Measurements from ENCODE around the gene SLC9A3.
"Not testable (repeated sequence)": the region's sequence is repeated elsewhere in the genome, so short reads cannot be mapped to it uniquely, and the experiment has no call there.

SLC9A3 gene

GRCh38 chr5:524234-524972, at the start of gene SLC9A3:
Gene SLC9A3 (minus strand): TSS chr5:524449.
- DNase-seq = no peak

- DNase-seq = no peak
These were observed 49.7 kb upstream of the SLC9A3 start for GRCh38 chr5:573976-574375.

- DNase-seq = no peak
These were observed 49.0 kb upstream of the SLC9A3 start for GRCh38 chr5:573206-573605.

DNA sequence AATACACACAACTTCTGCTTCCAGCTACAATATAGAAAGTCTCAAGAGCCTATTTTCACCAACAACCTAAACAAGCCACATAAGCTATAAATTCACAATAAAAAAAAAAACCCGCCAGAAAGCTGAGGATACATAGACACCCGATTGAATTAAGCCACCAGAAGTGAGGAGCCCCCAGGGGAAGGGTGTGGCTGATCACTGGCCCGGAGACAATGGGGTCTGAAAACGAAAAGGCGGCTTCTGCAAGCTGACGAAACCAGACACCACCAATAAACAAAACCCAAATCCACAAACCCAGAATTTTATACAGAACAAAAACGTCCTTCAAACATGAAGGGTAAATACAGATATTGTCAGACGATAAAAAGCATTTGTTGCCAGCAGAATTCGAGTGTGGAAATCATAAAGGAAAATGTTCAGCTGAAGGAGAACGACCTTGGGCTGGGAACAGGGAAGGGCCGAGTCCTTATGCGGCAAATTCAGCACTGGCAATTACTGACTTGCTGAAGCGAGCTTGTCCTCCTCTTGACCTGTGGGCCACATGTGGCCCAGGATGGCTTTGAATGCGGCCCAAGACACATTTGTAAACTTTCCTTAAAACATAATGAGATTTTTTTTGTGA, 48.3 kb upstream of the SLC9A3 start:
- no peak for DNase-seq

GRCh38 chr5:571791-572190, 47.5 kb upstream of the SLC9A3 start:
- DNase-seq = no peak

- DNase-seq = no peak
These were observed 46.6 kb upstream of the SLC9A3 start for GRCh38 chr5:570886-571285.

- DNase-seq = no peak
These were observed 46.2 kb upstream of the SLC9A3 start for GRCh38 chr5:570446-570845.

GRCh38 chr5:569868-570361, 45.7 kb upstream of the SLC9A3 start:
- no peak for DNase-seq

GRCh38 chr5:569358-569867, 45.2 kb upstream of the SLC9A3 start:
- no peak for DNase-seq

DNA sequence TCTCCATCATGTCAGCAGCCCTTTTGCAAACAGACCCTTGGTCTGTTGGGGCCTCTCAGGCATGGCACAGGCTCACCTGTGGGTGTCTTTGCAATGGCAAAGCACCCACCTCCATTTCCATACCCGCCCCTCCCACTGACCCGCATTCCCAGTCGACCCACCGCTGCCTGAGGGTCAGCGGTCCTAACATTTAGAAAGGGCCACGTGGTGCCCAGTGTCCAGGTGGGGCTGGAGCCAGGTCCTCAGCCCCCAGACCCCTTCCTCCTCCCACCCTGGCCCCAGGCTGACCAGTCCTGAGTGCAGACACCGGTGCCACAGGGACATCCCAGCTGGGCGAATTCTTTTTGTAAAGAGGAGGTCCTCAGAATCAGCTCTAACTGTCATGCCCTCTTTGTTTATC, 44.6 kb upstream of the SLC9A3 start:
- DNase-seq = no peak

DNA sequence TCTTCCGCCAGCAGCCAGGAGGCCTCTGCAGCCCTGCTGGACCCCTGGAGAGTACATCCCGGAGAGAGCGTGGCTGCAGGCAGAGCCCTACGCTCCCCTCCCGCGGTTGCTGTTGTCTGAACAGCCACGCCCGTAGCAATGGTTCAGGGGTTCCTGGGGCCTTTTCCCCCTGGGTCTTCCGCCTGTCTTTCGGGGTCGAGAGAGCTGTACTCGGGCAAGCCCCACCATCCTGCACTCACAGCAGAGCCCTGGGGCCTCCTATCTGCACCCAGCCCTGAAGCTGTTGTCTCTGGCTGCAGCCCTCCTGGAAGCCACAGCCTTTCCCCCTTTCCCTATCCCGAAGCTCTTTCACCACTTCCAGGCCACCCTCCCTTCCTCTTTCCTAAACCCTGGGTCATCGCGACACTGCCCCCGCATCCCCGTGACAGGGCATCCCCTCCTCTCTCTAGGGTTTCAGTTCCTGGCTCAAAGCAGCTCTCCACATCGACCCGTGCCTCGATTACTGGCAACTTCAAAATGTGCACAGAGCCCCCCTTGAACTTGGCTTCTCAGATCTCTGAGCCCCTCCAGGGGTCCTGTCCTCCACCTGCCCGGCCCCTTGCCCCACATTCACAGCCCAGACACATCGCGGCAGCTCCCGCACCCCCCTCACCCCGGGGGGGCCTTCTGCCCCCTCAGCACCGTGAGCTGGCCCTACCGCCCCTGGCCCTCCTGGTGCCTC, 44.0 kb upstream of the SLC9A3 start:
- no peak for DNase-seq

DNA sequence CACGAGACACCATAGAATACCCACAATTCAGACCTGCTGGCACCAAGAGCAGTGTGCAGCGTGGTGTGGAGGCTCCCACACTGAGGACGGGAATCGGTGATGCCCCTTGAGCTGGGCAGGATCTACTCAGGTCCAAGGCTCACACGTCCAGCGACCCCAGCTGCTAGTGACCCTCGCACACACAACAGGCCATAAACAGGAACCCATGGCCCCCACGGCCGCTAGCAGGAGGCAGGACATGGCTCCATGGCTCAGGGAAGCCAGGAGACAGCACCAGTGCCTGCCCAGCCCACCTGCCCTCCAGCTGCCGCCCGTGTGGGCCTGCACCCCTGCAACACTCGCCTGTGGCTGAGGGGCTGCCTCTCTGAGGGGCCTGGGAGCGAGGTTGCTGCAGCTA, 43.4 kb upstream of the SLC9A3 start:
- DNase-seq = no peak

DNA sequence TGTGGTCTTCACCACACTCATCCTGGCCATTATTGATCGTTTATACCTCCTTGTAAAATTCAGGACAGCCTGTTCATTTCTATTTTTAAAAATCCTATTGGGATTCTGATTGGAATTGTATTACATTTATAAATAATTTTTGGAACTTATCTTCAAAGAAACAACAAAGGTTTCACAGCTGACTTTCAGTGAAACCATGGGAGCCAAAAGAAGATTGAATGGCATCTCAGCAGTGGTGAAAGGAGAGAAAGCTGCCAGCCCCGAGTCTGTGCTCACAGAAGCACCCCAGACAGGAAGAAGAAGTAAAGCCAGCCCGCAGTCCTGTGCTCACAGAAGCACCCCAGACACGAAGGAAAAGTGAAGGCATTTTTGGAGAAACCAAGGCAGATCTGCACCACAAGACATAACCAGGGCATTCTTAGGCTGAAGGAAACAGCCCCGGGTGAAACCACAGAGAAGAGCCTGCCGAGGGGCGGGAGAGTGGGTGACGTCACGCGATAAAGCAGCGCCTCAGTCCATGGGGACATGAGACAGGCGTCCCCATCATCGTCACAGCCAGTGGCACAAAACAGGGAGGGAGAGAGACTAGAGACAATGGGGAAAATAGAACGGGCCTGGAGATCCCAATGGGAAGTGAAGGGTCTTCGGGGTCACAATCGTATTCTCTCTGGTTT, 42.5 kb upstream of the SLC9A3 start:
- no peak for DNase-seq

DNA sequence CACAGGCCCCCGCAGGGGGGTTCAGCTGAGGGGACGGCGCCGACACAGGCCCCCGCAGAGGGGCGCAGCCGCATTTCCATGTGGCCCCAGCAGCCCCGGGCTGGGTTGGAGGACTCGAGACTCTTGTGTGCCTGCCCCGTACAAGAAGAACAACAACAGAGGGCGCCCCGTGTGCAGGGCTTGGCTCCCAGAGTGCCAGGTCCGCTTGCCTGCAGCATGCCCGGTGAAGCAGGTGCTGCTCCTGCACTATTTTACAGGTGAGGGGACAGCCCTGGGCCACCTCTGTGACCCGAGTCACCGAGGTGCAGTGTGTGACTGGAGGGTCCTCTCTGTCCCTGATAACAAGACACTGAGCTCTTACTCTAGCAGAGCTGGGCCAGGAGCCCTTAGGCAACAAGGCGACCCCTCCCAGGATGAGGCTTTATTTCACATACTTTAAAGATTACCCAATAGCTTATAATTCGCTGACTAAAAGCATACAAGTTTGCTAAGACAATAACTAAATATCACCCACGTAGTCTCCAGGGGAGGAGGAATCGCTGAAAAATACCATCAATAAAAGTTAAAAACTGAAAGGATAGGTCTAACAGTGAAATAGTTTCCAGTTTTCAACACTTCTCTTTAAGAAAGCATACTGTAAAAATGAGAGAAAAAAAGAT, 41.7 kb upstream of the SLC9A3 start:
- no peak for DNase-seq

DNA sequence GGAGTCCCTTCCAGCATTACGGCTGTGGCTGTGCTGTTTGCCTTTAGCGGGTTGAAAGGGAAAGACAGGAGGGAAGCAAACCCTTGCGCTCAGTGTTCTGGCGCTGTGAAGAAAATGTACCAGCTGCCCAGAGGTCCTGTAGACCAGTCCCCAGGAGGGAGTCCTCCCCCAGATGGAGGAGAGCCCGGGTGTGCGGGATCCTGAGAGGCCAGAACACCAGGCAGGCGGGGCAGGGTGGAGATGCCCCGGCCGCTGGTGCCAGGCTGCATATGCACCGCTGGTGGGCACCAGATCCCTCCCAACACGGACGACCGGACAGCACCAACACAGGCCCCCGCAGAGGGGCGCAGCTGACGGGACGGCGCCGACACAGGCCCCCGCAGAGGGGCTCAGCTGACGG, 37.2 kb upstream of the SLC9A3 start:
- DNase-seq = no peak

- no peak for DNase-seq
These were observed 36.5 kb upstream of the SLC9A3 start for GRCh38 chr5:560792-561166.

DNA sequence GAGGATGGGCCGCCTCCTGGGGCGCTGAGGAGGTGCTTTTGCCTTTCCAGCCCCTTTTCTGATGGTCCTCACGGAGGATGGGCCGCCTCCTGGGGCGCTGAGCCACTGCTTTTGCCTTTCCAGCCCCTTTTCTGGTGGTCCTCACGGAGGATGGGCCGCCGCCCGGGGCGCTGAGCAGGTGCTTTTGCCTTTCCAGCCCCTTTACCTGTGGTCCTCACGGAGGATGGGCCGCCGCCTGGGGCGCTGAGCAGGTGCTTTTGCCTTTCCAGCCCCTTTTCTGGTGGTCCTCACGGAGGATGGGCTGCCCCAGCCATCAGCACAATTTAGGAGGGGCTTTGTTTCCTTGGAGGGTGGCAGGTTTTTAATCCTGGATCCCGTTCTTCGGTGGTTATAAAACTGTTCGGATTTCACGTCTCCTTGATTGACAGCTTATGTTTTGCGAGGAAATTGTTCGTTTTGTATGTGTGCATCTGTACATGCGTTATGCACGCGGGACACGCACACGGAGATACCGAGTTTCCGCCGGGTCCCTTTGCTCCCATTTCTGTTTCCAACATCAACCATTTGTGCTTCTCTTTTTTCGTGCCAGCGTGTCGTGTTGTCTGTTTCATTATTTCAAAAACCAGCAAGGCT, 34.7 kb upstream of the SLC9A3 start:
- DNase-seq = no peak

GRCh38 chr5:558326-558725, 34.1 kb upstream of the SLC9A3 start:
- DNase-seq = no peak

GRCh38 chr5:557917-558316, 33.7 kb upstream of the SLC9A3 start:
- DNase-seq = not testable (repeated sequence)

- DNase-seq = no peak
These were observed 32.7 kb upstream of the SLC9A3 start for GRCh38 chr5:556909-557441.

GRCh38 chr5:555058-555623, 30.9 kb upstream of the SLC9A3 start:
- no peak for DNase-seq
